ENCODE measurements around the gene GOT1.

Gene GOT1

GRCh38 chr10:99430451-99431189 is at the start of gene GOT1:
GOT1 (minus strand) TSS chr10:99430624; CDS start chr10:99430565, 59 bp downstream.
- peak; percentile 92 to 94 for ATAC-seq

- ATAC-seq = no peak
Measured at GRCh38 chr10:99470327-99470726, 39.9 kb upstream of the GOT1 start.

DNA sequence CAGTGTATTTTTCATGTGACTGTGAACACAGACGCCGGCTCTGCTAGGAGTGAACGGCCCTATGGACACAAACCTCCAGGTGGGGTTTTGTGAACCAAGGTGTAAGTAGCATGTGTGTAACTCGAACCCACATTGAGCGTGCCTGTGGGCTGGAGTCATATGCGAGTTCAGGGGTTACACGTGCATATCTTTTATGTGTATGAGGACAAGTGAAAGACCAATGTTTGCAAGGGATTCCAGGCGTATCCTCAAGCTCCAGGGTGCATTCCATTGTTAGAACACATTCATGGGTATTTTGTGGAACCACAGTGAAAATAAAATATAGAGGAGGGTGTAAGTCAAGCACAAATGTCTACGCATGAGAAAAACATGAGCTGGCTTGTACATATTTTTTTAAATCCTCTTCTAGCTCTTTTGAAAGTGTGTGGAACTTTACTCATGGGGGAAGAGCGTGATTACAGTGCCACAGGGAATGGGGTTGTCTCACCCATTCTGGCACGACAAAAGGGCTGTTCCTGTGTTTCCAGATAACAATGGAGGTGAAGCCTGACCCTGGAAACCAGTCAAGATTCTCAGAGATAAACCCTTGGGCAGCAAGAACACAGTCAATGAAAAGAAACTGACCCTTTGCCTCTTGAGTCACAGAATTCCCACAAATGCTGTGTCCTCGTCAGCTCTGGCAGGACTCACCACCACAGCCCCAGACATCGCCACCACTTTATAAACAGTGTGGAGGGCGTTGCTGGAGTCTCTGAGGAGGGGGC is 37.0 kb upstream of the GOT1 start:
- ATAC-seq = no peak

DNA sequence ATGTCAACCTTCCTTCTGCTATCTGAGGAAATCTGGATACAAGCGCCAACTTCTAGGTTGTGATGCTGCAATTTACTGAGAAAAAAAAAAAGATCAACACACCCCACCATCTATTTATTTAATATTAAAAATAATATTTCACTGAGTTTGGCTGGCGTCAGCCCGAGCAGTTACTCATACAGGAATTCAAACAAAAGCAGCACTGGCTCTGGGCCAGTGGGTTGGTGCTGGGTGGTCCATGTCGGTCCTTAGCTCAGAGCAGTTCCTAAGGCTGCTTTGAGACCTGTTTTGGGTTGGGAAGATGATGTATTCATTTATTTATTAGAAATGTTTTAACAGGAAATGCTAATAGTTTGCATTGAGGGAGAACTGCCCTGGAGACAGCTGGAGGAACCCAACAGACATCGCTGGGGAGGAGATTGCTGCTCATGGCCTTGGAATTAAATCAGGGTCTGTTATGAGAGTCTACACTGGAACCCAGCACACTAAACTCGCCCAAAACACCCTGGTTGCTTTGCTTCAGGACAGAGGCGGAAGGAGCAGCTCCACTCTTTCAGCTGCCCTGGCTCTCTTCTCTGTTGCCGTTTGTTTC is 36.3 kb upstream of the GOT1 start:
- ATAC-seq = no peak

- ATAC-seq = no peak
Measured at GRCh38 chr10:99461230-99461629, 30.8 kb upstream of the GOT1 start.

DNA sequence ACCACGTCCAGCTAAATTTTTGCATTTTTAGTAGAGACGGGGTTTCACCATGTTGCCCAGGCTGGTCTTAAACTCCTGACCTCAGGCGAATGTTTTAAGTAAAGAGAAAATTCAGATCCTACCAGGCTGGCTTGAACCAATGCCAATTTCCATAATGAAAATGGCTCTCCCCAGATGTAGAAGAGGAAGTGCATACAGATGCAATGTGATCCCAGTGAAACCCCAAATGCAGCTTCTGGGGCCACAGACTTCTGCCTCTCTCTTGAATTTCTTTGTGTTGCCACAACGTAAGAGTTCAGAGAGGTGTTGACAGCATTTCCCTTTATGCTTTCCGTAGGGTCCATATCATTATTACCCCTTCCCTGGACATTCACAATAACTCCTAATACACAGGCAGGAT is 29.6 kb upstream of the GOT1 start:
- no peak for ATAC-seq

GRCh38 chr10:99459217-99459616 is 28.8 kb upstream of the GOT1 start:
- ATAC-seq = no peak

DNA sequence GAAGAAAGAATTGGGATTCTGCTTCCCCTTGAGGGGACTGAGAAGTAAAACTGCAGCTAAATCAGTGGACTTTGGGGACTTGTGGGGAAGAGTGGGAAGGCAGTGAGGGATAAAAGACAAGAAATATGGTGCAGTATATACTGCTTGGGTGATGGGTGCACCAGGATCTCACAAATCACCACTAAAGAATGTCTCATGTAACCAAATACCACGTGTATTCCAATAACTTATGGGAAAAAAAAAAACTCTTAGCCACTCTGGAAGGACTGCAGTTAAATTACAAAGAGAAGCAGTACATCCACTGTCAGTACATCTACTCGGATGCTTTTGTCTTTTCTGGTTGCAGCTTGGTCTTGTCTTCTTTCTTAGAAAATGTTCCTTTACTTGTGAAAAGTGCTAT is 27.4 kb upstream of the GOT1 start:
- no peak for ATAC-seq

DNA sequence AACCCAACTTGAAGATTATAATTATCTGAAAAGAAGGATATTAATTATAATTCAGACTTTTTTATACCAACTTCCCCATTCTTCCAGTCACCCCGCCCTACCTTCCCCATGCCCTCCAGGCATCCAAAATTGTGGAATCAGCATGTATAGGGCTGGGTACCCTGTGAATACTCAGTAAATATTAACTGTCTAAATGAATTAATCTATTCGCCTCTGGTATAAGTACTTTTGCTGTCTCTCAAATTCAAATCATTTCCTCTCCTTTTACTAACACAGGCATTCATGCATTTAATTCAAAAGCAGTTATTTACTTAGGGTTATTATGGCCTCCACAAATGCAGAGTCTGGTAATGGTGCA is 26.5 kb upstream of the GOT1 start:
- no peak for ATAC-seq

DNA sequence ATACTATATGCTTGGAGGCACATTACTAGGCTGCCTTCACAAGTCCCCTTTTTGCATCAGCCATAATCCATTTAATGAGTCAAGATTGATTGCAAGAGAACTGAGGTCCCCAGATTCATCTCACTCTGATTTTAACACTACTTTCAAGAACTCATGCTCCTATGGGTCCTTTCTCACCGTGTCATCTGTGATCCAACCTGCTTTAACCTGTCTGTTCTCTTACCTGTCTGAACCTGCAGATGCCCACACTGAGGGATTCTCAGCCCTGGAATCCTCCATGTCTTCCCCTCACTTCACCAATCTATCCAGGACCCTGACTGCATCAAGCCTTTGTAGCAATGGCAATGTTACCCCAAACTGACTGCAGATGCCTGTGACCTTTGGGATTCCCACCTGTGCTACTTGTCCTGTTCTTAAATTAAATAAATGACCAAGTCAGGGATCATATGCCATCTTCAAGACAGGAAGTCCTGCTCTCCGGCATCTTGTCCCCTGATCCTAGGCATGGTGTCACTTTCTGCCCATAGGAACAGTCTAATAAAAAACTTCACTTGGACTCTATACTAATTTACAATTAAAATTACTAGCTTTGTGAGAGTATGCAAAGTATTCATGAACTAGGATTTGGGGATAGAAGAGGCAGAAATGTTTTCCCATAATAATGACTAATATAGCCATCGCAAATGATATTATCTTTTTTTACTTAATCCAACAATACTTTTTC is 25.9 kb upstream of the GOT1 start:
- ATAC-seq = no peak

- no peak for ATAC-seq
Measured at GRCh38 chr10:99451981-99452380, 21.6 kb upstream of the GOT1 start.

GRCh38 chr10:99451499-99451788 is 21.0 kb upstream of the GOT1 start:
- ATAC-seq = no peak

GRCh38 chr10:99450624-99451498 is 20.4 kb upstream of the GOT1 start:
- ATAC-seq = no peak

GRCh38 chr10:99450156-99450555 is 19.7 kb upstream of the GOT1 start:
- ATAC-seq = no peak

DNA sequence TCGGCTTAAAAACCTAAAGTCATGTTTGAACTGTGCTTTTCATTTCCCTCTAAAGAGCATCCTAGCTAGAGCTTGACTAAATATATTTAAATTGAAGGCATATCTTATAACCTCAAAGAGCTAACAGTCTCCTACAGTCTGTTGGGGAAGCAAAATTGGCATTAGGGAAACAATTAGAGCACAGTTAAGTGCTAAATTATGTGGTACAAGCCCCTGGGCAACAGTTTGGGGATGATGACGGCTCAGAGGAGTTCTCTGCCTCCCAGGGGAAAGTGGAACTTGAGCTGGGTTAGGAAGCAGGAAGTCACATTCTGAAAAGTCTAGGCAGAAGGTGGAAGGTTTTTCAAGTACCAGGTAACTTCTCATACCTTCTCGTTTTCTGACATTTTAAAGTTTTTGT is 18.6 kb upstream of the GOT1 start:
- ATAC-seq = no peak

DNA sequence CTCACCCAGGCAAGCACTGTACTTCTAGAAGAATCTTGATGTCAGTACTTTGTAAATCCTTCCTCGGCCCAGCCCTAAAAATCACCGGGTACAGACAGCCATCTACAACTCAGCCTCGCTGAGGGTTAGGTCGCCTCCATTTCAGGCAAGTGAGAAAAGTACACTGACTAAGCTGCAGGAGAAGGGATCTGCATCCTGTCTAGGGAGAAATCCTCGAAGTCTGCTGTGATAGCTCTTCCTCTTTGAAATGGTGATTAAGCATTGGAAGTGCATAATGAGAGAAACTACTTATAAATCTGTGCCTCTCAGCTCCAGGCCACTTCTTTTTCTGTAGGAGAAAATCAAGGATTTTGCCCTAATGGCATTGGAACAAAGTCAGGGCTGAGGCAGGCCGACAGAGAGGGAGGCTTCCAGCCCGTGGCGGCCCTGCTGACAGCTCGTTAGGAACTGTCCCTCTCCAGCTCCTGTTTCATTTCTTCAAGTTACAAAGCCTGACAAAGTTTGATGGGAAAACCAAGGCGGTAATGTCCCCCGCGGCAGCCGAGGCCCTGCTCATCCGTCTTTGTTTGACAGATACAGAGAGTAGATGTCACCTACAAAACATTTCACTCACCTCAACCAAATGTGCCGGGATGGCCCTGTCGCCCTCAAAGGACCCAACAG is 14.1 kb upstream of the GOT1 start:
- ATAC-seq = no peak

GRCh38 chr10:99443500-99443899 is 13.1 kb upstream of the GOT1 start:
- no peak for ATAC-seq

DNA sequence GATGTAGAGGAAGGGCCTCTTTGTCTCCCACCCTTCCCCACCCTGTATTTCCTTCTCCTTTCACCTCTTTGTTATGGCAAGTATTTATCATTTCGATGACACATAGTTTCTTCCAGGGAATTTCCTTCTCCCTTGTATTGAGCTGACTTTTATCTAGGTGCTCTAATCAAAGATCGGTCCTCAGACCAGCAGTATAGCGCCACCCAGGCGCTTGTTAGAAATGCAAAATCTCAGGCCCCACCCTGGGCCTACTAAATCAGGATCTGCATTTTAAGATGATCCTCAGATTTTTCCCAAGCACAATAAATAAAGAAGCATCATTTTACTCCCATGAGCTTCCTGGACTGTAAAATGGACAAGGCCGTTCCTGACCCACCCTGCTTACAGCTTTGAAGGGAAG is 12.0 kb upstream of the GOT1 start:
- ATAC-seq = no peak

DNA sequence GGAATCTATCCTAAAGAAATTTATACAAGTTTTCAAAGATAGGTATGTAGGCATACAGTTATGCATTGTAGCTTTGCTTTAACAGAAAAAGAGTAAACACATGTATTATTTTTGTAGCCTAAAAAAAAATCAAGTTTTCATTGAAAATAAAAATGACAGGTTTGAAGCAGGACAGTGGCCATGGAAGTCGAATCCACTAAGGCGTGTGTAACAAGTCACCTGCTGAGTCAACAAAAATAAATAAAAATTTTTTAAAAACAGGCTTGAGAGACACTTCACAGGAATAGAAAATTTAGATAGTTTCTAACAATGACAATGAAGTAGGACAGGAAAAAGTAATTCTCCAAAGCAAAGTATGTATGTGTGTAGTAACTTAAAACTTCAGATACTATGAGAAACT is 8.5 kb upstream of the GOT1 start:
- ATAC-seq = no peak

DNA sequence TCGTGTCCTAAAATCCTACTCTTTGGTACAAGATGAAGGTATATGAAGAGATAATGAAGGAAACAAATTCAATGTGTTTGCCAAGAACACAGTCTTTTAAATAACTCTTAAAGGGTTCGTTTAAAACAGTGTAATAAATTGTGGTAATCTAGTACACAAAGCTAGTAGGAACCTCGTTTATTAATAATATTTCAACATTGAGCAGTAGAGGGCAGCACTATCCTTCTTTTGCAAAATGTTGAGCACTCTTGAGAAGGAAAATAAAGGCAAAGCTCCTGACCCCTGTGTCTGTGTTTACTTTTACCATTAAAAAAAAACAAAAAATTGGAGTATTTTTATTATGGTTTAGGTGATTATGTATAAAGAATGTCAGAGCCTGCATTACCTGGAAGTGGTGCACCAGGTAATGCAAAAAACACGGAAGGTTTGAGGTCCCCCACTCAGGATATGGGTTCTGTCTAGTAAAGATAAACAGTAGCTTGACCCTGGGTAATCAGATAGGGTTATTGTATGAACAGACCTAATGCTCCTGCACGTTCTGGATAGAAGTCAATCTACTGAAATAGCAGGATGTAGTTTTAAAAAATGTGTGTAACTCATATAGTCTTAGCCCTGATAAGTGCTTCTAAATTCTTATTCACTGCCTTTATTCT is 5.7 kb upstream of the GOT1 start:
- ATAC-seq = peak in 1 of 2 donors; percentile 48

DNA sequence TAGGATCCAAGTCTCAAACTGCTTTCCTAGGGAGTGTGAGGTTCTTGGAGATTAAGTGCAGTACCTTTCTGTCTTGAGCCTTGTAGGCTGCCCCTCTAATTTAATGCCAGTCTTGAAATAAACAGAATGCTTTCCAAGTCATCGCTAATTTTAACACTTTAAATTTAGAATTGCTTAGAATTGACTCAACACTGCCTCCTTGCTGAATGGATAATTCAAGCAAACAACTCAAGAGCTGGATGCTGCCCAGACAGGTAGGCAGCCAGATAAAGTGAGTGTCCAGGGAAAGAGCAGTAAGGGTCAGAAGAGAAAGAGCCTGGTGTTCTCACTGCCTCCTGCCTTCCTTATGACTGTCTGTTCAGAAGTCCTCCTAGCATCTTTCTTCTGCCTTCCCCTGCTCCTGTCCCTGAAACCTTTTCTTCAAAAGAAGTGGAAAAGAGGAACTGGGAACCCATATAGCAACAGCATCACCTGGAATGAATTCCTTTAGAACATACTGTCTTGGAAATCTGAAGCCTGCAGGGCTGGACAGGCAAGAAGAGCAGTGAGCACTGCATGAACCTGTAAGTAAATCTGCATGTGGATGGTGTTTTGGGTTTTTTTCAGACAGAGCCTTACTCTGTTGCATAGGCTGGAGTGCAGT is 3.1 kb upstream of the GOT1 start:
- ATAC-seq = no peak
